ENCODE data around the gene CLK3.

DNA sequence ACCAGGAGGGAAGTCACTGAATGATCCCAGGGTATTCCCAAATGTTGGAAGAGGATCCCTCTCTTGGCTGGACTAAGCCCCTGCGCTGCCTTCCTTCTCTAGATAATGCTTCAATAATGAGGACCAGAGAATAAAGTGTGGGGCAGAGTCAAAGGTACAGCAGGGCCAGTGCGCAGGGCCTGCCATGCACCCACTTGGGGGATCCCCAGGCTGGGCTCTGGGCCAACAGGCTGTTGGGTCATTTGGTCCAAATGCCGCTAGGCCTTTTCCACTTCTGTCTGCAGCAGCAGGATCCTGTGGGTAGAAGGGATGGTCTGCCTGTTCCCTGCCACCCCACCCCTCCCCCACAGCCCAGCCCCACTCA lies 5.7 kb upstream of the CLK3 start:
- TF ChIP-seq, protein P1, sequence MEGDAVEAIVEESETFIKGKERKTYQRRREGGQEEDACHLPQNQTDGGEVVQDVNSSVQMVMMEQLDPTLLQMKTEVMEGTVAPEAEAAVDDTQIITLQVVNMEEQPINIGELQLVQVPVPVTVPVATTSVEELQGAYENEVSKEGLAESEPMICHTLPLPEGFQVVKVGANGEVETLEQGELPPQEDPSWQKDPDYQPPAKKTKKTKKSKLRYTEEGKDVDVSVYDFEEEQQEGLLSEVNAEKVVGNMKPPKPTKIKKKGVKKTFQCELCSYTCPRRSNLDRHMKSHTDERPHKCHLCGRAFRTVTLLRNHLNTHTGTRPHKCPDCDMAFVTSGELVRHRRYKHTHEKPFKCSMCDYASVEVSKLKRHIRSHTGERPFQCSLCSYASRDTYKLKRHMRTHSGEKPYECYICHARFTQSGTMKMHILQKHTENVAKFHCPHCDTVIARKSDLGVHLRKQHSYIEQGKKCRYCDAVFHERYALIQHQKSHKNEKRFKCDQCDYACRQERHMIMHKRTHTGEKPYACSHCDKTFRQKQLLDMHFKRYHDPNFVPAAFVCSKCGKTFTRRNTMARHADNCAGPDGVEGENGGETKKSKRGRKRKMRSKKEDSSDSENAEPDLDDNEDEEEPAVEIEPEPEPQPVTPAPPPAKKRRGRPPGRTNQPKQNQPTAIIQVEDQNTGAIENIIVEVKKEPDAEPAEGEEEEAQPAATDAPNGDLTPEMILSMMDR (conservative IDR thresholded peaks at IDR 0.05) = no peak
- TF ChIP-seq EZH2 (IDR thresholded peaks at IDR 0.05; ENCODE audit: low read depth) = no peak
